Endothelial cell of umbilical vein (primary cell): Measurements from ENCODE around the gene CFAP43.

Source experiments
- EZH2 ChIP-seq: IDR thresholded peaks from 2 replicates; pipeline ENCODE4 v1.6.1; 2012; ENCODE audit warnings: borderline replicate concordance, low read depth, mild to moderate bottlenecking, moderate library complexity, low read length, inconsistent platforms; ENCODE audit not compliant: severe bottlenecking
- FOS ChIP-seq: IDR thresholded peaks from 2 replicates; pipeline ENCODE4 v1.6.1; 2011; ENCODE audit warnings: mild to moderate bottlenecking, low read length, moderate library complexity, borderline replicate concordance; ENCODE audit not compliant: insufficient read depth
- GATA2 ChIP-seq: IDR thresholded peaks from 2 replicates; pipeline ENCODE4 v1.7.0; 2011; ENCODE audit warnings: low read depth, mild to moderate bottlenecking, moderate library complexity, mixed read lengths, low read length; ENCODE audit not compliant: insufficient read length, insufficient read depth
- JUN ChIP-seq: IDR thresholded peaks from 2 replicates; pipeline ENCODE4 v1.6.1; 2011; ENCODE audit warnings: borderline replicate concordance, low read depth; ENCODE audit not compliant: insufficient read length, insufficient read depth
- MAX ChIP-seq: IDR thresholded peaks from 2 replicates; pipeline ENCODE4 v1.6.1; 2011; ENCODE audit not compliant: insufficient read depth, insufficient read length
- MYC ChIP-seq: IDR thresholded peaks from one replicate; pipeline ENCODE4 v1.6.1; 2011; ENCODE audit warnings: mild to moderate bottlenecking, low read depth, low read length
- POLR2A ChIP-seq: IDR thresholded peaks from 2 replicates; pipeline ENCODE4 v1.6.1; 2012; ENCODE audit warnings: low read depth, mild to moderate bottlenecking, control low read depth, low read length
- POLR2AphosphoS5 ChIP-seq: IDR thresholded peaks from 2 replicates; pipeline ENCODE4 v1.6.1; 2012; ENCODE audit warnings: low read depth, mild to moderate bottlenecking, control low read depth, low read length, moderate library complexity; ENCODE audit not compliant: insufficient read depth
- TF ChIP-seq, protein P1 (sequence below), 2 donors: IDR thresholded peaks; 1 replicate in 1 of 2; 2 replicates in 1 of 2; pipeline ENCODE4 v1.5.1; 2011; ENCODE audit warnings: low read length in 2 of 2, mild to moderate bottlenecking in 2 of 2, moderate library complexity in 2 of 2, control low read depth in 1 of 2, inconsistent platforms in 1 of 2, low read depth in 1 of 2; ENCODE audit not compliant: insufficient read depth in 1 of 2; ENCODE audit errors: extremely low read depth in 1 of 2

GRCh38 chr10:104245066-104245632, 13.0 kb upstream of the CFAP43 start:
- TF ChIP-seq POLR2AphosphoS5 (no peak), EZH2 (no peak), FOS (no peak), JUN (no peak), GATA2 (no peak), MYC (no peak), MAX (no peak), POLR2A (no peak)
- TF ChIP-seq, protein P1, sequence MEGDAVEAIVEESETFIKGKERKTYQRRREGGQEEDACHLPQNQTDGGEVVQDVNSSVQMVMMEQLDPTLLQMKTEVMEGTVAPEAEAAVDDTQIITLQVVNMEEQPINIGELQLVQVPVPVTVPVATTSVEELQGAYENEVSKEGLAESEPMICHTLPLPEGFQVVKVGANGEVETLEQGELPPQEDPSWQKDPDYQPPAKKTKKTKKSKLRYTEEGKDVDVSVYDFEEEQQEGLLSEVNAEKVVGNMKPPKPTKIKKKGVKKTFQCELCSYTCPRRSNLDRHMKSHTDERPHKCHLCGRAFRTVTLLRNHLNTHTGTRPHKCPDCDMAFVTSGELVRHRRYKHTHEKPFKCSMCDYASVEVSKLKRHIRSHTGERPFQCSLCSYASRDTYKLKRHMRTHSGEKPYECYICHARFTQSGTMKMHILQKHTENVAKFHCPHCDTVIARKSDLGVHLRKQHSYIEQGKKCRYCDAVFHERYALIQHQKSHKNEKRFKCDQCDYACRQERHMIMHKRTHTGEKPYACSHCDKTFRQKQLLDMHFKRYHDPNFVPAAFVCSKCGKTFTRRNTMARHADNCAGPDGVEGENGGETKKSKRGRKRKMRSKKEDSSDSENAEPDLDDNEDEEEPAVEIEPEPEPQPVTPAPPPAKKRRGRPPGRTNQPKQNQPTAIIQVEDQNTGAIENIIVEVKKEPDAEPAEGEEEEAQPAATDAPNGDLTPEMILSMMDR (IDR thresholded peaks at IDR 0.05; ENCODE audit: extremely low read depth in 1 of 2, insufficient read depth in 1 of 2, low read depth in 1 of 2, low read length in 2 of 2): no peak
